GM12864 (cell line): ENCODE results near the gene LEFTY2.

ENCODE experiments used
- DNase-seq: peaks from one replicate; pipeline ENCODE4 v3.0.0-alpha.2; 2011; ENCODE audit warnings: low read depth
- H3K4me3 ChIP-seq: 2 replicates; pipeline ENCODE4 v1.5.1; 2011; ENCODE audit warnings: mild to moderate bottlenecking, low read depth, low read length, control low read depth
- CTCF ChIP-seq: IDR thresholded peaks from 2 replicates; pipeline ENCODE4 v1.5.1; 2011; ENCODE audit warnings: low read depth, mild to moderate bottlenecking, moderate library complexity, low read length, control low read depth, inconsistent platforms; ENCODE audit errors: missing control alignments

Gene LEFTY2

GRCh38 chr1:225949041-225949440, 8.0 kb upstream of the LEFTY2 start:
- DNase-seq: no peak
- H3K4me3 ChIP-seq: no peak overlapping the region
- TF ChIP-seq CTCF: no peak

GRCh38 chr1:225946803-225947202, 5.8 kb upstream of the LEFTY2 start:
- no peak overlapping the region for H3K4me3 ChIP-seq
- TF ChIP-seq CTCF: no peak
- no peak for DNase-seq

- no peak for DNase-seq
- no peak overlapping the region for H3K4me3 ChIP-seq
- no peak for TF ChIP-seq CTCF
Observed at GRCh38 chr1:225946082-225946620, 5.1 kb upstream of the LEFTY2 start.

- no peak for TF ChIP-seq CTCF
- no peak overlapping the region for H3K4me3 ChIP-seq
- DNase-seq: no peak
Observed at GRCh38 chr1:225945564-225945963, 4.5 kb upstream of the LEFTY2 start.

- TF ChIP-seq CTCF: no peak
- DNase-seq: no peak
- H3K4me3 ChIP-seq: no peak overlapping the region
Observed at GRCh38 chr1:225944951-225945350, 3.9 kb upstream of the LEFTY2 start.

- no peak for TF ChIP-seq CTCF
- no peak for DNase-seq
- H3K4me3 ChIP-seq: no peak overlapping the region
Observed at GRCh38 chr1:225944387-225944786, 3.4 kb upstream of the LEFTY2 start.

- no peak for DNase-seq
- H3K4me3 ChIP-seq: no peak overlapping the region
- no peak for TF ChIP-seq CTCF
Observed at GRCh38 chr1:225943582-225943981, 2.6 kb upstream of the LEFTY2 start.
